Measurements from ENCODE around the gene RPE65. TPM values are rescaled to one million over a fixed set of nuclear protein-coding genes. Genes with fewer than 3 reads are reported as not detected.

RPE65 gene
- total and polyA plus RNA-seq, 2 experiments from 2014 or later = not detected

DNA sequence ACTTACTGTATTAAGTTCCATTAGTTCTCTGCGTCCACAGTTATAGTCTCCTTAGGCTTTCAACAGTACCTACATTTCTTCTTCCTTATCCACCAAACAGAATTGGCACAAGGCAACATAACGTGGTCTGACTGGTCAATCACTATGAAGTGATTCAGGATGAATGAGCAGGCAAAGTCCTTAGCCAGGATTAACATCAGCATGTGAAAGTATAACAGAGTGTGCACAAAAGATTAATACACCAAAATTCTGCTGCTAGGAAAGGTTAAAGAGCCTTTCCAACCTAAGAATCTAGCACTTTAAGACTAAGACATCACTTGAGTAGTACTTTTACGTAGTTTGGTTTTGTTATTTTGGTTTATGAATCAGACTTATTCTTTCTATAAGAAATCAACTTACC lies 31.3 kb upstream of the RPE65 start (continued):
- TF ChIP-seq, protein P1, sequence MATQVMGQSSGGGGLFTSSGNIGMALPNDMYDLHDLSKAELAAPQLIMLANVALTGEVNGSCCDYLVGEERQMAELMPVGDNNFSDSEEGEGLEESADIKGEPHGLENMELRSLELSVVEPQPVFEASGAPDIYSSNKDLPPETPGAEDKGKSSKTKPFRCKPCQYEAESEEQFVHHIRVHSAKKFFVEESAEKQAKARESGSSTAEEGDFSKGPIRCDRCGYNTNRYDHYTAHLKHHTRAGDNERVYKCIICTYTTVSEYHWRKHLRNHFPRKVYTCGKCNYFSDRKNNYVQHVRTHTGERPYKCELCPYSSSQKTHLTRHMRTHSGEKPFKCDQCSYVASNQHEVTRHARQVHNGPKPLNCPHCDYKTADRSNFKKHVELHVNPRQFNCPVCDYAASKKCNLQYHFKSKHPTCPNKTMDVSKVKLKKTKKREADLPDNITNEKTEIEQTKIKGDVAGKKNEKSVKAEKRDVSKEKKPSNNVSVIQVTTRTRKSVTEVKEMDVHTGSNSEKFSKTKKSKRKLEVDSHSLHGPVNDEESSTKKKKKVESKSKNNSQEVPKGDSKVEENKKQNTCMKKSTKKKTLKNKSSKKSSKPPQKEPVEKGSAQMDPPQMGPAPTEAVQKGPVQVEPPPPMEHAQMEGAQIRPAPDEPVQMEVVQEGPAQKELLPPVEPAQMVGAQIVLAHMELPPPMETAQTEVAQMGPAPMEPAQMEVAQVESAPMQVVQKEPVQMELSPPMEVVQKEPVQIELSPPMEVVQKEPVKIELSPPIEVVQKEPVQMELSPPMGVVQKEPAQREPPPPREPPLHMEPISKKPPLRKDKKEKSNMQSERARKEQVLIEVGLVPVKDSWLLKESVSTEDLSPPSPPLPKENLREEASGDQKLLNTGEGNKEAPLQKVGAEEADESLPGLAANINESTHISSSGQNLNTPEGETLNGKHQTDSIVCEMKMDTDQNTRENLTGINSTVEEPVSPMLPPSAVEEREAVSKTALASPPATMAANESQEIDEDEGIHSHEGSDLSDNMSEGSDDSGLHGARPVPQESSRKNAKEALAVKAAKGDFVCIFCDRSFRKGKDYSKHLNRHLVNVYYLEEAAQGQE (IDR thresholded peaks at IDR 0.05; ENCODE audit: unreplicated experiment) = no peak
- TF ChIP-seq, protein P2, sequence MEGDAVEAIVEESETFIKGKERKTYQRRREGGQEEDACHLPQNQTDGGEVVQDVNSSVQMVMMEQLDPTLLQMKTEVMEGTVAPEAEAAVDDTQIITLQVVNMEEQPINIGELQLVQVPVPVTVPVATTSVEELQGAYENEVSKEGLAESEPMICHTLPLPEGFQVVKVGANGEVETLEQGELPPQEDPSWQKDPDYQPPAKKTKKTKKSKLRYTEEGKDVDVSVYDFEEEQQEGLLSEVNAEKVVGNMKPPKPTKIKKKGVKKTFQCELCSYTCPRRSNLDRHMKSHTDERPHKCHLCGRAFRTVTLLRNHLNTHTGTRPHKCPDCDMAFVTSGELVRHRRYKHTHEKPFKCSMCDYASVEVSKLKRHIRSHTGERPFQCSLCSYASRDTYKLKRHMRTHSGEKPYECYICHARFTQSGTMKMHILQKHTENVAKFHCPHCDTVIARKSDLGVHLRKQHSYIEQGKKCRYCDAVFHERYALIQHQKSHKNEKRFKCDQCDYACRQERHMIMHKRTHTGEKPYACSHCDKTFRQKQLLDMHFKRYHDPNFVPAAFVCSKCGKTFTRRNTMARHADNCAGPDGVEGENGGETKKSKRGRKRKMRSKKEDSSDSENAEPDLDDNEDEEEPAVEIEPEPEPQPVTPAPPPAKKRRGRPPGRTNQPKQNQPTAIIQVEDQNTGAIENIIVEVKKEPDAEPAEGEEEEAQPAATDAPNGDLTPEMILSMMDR (conservative IDR thresholded peaks at IDR 0.05; ENCODE audit: low read depth in 2 of 2) = no peak
- no peak for TF ChIP-seq POLR2AphosphoS5 (IDR thresholded peaks at IDR 0.05; ENCODE audit: low read depth)
- no peak for TF ChIP-seq ZNF331 (CRISPR knock-in tag; IDR thresholded peaks at IDR 0.05; ENCODE audit: low read depth)

DNA sequence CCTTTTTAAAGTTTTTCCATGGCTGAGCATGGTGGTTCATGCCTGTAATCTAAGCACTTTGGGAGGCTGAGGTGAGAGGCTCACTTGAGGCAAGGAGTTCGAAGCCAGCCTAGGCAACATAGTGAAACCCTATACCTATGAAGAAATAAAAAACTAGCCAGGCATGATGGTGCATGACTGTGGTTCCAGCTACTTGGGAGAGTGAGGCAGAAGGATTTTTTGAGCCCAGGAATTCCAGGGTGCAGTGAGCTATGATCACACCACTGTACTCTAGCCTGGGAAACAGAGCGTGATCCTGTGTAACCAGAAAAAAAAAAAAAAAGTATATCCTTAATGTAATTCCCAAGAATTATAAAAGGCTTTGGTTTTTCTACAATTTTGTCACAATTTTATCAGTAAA lies 29.7 kb upstream of the RPE65 start:
- Mint-ChIP-seq H3K4me1 (peaks cover 12% of the 10 kb centered on the region; the same call in 2 of the 3 replicates), H3K27me3 (ENCODE audit: insufficient read depth, low read depth, poor library complexity) (no peaks in the 10 kb centered on the region), H3K4me3 (no peak overlapping the region), H3K36me3 (ENCODE audit: low read depth) (peaks cover 64% of the 10 kb centered on the region), H3K9me3 (no peaks in the 10 kb centered on the region), H3K27ac (no peak overlapping the region)
- H3K36me3 ChIP-seq (ENCODE audit: insufficient read depth) = peaks cover 63% of the 10 kb centered on the region
- no peaks in the 10 kb centered on the region for H3F3A ChIP-seq (replicated peaks; ENCODE audit: low read depth)
- H2AFZ ChIP-seq = no peak overlapping the region
- no peaks in the 10 kb centered on the region for H3K79me2 ChIP-seq (replicated peaks; ENCODE audit: insufficient read depth)
- no peak overlapping the region for H3K27ac ChIP-seq (ENCODE audit: low read depth)
- no peaks in the 10 kb centered on the region for H3K9me2 ChIP-seq (ENCODE audit: insufficient read depth)
- no peaks in the 10 kb centered on the region for H4K20me1 ChIP-seq (replicated peaks; ENCODE audit: insufficient read depth)
- DNase-seq (ENCODE audit: low spot score) (no peak), ATAC-seq (no peak)
- peaks cover 5% of the 10 kb centered on the region; the same call in 1 of the 2 replicates for H3K4me1 ChIP-seq (ENCODE audit: insufficient read depth)
- H3K4me2 ChIP-seq = no peak overlapping the region
- H3K27me3 ChIP-seq (ENCODE audit: insufficient read depth) = no peaks in the 10 kb centered on the region
- no peak overlapping the region for H3K4me3 ChIP-seq
- TF ChIP-seq, protein P1 (IDR thresholded peaks at IDR 0.05; ENCODE audit: unreplicated experiment) = no peak
- TF ChIP-seq, protein P3, sequence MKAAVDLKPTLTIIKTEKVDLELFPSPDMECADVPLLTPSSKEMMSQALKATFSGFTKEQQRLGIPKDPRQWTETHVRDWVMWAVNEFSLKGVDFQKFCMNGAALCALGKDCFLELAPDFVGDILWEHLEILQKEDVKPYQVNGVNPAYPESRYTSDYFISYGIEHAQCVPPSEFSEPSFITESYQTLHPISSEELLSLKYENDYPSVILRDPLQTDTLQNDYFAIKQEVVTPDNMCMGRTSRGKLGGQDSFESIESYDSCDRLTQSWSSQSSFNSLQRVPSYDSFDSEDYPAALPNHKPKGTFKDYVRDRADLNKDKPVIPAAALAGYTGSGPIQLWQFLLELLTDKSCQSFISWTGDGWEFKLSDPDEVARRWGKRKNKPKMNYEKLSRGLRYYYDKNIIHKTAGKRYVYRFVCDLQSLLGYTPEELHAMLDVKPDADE (IDR thresholded peaks at IDR 0.05) = no peak
- TF ChIP-seq, protein P4, sequence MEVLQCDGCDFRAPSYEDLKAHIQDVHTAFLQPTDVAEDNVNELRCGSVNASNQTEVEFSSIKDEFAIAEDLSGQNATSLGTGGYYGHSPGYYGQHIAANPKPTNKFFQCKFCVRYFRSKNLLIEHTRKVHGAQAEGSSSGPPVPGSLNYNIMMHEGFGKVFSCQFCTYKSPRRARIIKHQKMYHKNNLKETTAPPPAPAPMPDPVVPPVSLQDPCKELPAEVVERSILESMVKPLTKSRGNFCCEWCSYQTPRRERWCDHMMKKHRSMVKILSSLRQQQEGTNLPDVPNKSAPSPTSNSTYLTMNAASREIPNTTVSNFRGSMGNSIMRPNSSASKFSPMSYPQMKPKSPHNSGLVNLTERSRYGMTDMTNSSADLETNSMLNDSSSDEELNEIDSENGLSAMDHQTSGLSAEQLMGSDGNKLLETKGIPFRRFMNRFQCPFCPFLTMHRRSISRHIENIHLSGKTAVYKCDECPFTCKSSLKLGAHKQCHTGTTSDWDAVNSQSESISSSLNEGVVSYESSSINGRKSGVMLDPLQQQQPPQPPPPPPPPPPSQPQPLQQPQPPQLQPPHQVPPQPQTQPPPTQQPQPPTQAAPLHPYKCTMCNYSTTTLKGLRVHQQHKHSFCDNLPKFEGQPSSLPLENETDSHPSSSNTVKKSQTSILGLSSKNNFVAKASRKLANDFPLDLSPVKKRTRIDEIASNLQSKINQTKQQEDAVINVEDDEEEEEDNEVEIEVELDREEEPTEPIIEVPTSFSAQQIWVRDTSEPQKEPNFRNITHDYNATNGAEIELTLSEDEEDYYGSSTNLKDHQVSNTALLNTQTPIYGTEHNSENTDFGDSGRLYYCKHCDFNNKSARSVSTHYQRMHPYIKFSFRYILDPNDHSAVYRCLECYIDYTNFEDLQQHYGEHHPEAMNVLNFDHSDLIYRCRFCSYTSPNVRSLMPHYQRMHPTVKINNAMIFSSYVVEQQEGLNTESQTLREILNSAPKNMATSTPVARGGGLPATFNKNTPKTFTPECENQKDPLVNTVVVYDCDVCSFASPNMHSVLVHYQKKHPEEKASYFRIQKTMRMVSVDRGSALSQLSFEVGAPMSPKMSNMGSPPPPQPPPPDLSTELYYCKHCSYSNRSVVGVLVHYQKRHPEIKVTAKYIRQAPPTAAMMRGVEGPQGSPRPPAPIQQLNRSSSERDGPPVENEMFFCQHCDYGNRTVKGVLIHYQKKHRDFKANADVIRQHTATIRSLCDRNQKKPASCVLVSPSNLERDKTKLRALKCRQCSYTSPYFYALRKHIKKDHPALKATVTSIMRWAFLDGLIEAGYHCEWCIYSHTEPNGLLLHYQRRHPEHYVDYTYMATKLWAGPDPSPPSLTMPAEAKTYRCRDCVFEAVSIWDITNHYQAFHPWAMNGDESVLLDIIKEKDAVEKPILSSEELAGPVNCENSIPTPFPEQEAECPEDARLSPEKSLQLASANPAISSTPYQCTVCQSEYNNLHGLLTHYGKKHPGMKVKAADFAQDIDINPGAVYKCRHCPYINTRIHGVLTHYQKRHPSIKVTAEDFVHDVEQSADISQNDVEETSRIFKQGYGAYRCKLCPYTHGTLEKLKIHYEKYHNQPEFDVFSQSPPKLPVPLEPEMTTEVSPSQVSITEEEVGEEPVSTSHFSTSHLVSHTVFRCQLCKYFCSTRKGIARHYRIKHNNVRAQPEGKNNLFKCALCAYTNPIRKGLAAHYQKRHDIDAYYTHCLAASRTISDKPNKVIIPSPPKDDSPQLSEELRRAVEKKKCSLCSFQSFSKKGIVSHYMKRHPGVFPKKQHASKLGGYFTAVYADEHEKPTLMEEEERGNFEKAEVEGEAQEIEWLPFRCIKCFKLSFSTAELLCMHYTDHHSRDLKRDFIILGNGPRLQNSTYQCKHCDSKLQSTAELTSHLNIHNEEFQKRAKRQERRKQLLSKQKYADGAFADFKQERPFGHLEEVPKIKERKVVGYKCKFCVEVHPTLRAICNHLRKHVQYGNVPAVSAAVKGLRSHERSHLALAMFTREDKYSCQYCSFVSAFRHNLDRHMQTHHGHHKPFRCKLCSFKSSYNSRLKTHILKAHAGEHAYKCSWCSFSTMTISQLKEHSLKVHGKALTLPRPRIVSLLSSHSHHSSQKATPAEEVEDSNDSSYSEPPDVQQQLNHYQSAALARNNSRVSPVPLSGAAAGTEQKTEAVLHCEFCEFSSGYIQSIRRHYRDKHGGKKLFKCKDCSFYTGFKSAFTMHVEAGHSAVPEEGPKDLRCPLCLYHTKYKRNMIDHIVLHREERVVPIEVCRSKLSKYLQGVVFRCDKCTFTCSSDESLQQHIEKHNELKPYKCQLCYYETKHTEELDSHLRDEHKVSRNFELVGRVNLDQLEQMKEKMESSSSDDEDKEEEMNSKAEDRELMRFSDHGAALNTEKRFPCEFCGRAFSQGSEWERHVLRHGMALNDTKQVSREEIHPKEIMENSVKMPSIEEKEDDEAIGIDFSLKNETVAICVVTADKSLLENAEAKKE (CRISPR knock-in tag; IDR thresholded peaks at IDR 0.05) = no peak
- TF ChIP-seq ZNF114 (CRISPR knock-in tag; IDR thresholded peaks at IDR 0.05) (no peak), CREB1 (CRISPR knock-in tag; IDR thresholded peaks at IDR 0.05; ENCODE audit: low read depth) (no peak), POLR2AphosphoS5 (IDR thresholded peaks at IDR 0.05; ENCODE audit: low read depth) (no peak)

Measured in GM23338 (cell line).